NCI-H2107 treated with DMSO at 0.1 percent for 48 hours (cell line): ENCODE results near the gene PALS2.

Source experiments
- DNase-seq: peaks from one replicate; lab custom pipeline; 2025; ENCODE audit not compliant: unreplicated experiment; lab: John Stamatoyannopoulos, UW

PALS2 gene

GRCh38 chr7:24587853-24588252 is 14.6 kb downstream of the PALS2 start:
- no peak for DNase-seq

- no peak for DNase-seq
Observed at GRCh38 chr7:24591152-24591551, 17.9 kb downstream of the PALS2 start.

DNA sequence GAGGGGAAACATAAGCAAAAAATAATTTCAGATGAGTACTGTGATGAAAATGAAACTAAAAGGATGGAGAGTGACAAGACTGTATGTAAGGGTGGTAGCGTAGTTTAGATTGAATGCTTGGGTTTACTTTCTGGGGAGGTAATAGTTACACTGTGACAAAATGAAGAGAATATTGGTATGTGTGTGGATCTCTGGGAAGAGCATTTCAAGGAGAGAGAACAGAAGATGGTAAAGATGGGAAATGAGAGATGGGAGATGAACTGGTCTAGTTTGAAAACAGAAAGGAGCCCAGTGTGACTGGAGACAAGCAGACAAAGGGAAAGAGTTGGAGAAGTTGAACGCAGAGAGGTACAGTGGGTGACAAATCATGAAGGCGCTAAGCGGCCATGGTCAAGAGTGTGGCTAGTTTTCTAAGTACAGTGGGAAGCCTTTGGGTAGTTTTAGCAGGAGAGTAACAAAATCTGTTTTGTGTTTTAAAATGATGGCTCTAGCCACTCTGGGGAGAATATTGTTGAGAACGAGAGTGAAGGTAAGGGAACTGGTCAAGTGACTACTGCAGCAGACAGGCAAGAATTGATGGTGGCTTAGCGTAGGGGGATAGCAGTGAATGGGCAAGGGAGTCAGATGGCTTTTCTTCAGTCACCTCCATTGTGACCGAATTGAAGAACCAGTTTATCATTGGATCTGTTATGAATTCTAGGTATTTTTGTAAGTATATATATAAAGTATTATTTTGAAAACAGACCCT is 22.6 kb downstream of the PALS2 start:
- DNase-seq: no peak

GRCh38 chr7:24597014-24597413 is 23.8 kb downstream of the PALS2 start:
- DNase-seq: no peak

DNA sequence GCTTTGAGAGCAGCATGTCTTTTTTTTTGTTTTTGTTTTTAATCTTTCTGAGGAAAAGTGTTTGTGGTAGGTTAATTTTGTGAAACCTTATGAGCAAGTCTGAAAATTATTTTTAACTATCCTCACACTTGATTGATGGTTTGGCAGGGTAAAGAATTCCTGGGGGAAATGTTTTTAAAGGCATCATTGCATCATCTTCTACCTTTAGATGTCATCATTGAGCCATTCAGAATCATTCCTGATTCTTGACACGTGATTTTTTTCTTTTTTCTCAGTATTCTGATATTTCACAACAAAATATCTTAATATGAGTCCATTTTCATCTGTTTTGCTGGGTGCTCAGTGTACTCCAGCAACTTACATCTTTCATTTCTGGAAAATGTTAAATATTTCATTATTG is 28.3 kb downstream of the PALS2 start:
- DNase-seq: no peak

- no peak for DNase-seq
Observed at GRCh38 chr7:24602860-24603456, 29.7 kb downstream of the PALS2 start.

DNA sequence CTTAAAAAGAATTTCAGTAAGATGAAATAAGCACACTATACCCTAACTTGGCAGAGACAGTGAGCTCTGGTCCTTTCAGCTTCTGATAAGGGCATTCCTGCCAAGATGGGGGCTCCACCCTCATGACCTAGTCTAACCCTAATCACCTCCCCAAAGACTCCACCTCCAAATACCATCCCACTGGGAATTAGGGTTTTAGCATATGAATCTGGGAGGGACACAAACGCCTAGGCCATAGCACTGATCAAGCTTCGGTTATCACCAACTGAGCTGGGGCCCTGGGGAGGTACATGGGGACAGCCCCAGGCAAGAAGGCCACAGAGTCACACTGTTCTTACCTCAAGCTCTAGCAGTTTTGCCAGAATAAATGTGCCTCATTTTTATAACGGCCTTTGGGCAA is 31.4 kb downstream of the PALS2 start:
- no peak for DNase-seq

GRCh38 chr7:24608504-24608903 is 35.3 kb downstream of the PALS2 start:
- no peak for DNase-seq

GRCh38 chr7:24609059-24609458 is 35.8 kb downstream of the PALS2 start:
- DNase-seq: no peak

DNA sequence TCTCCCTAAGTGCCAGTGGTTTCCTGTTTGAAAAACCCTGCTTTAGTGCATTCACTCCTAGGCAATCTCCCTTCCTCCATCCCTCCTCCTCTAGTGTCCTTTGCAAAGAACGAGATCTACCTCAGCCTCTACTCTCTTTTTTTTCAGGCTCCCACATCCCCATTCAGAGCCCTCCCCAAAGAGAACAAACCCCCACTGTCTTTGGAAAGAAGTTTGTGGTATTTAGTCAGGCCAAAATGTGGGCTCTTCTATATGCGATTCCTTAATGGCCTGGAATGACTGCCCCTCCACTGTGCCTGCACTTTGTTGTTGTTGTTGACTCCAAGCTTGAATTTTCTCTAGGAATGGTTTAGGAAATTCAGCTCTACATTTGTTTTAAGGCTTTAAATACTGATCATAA is 36.3 kb downstream of the PALS2 start:
- no peak for DNase-seq

GRCh38 chr7:24611130-24611529 is 37.9 kb downstream of the PALS2 start:
- DNase-seq: no peak

GRCh38 chr7:24617957-24618616 is 44.8 kb downstream of the PALS2 start:
- DNase-seq: no peak

GRCh38 chr7:24619978-24620377 is 46.7 kb downstream of the PALS2 start:
- DNase-seq: no peak

DNA sequence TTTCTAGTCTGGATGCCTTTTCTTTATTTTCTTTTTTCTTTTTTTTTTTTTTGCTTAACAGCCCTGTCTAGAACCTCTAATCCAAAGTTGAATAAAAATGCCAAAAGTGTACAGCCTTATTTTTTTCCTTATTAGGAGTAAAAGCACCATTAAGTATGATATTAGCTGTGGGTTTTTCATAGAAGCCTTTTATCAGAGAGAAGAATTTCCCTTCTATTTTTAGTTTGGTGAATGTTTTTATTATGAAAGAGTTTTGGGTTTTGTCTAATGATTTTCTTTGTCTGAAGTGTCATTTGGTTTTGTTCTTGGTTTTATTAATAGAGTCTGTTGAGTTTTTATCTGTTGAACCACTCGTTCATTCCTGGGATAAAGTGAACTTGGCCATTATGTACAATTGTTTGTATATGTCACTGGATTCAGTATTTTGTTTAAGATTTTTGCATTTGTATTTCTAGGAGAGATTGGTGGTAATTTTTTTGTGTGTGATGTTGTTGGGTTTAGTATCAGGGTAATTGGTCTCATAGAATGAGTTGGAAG is 49.5 kb downstream of the PALS2 start:
- no peak for DNase-seq
